Measurements from ENCODE around the gene TUBAL3.
A peak's percentile ranks its signal among the peaks of the same experiment; 100 is the strongest.

TUBAL3 gene

GRCh38 chr10:5428133-5428532 lies 23.5 kb upstream of the TUBAL3 start:
- no peak for DNase-seq (ENCODE audit: low read depth in 2 of 2)

GRCh38 chr10:5424751-5425150 lies 20.1 kb upstream of the TUBAL3 start:
- H3K4me3 ChIP-seq (replicated peaks in 1 of 2; ENCODE audit: low read depth in 2 of 2, low read length in 2 of 2), result no peak overlapping the region
- TF ChIP-seq, protein P1, sequence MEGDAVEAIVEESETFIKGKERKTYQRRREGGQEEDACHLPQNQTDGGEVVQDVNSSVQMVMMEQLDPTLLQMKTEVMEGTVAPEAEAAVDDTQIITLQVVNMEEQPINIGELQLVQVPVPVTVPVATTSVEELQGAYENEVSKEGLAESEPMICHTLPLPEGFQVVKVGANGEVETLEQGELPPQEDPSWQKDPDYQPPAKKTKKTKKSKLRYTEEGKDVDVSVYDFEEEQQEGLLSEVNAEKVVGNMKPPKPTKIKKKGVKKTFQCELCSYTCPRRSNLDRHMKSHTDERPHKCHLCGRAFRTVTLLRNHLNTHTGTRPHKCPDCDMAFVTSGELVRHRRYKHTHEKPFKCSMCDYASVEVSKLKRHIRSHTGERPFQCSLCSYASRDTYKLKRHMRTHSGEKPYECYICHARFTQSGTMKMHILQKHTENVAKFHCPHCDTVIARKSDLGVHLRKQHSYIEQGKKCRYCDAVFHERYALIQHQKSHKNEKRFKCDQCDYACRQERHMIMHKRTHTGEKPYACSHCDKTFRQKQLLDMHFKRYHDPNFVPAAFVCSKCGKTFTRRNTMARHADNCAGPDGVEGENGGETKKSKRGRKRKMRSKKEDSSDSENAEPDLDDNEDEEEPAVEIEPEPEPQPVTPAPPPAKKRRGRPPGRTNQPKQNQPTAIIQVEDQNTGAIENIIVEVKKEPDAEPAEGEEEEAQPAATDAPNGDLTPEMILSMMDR (IDR thresholded peaks at IDR 0.05; ENCODE audit: low read depth, low read length), result no peak
- DNase-seq (ENCODE audit: low read depth in 2 of 2), result no peak

More at GRCh38 chr10:5428133-5428532, 23.5 kb upstream of the TUBAL3 start:
- no peak overlapping the region for H3K4me3 ChIP-seq (replicated peaks in 1 of 2; ENCODE audit: low read depth in 2 of 2, low read length in 2 of 2)
- TF ChIP-seq, protein P1 (IDR thresholded peaks at IDR 0.05; ENCODE audit: low read depth, low read length), result no peak

GRCh38 chr10:5423771-5424170 lies 19.1 kb upstream of the TUBAL3 start:
- DNase-seq (ENCODE audit: low read depth in 2 of 2), result no peak
- no peak overlapping the region for H3K4me3 ChIP-seq (replicated peaks in 1 of 2; ENCODE audit: low read depth in 2 of 2, low read length in 2 of 2)
- TF ChIP-seq, protein P1 (IDR thresholded peaks at IDR 0.05; ENCODE audit: low read depth, low read length), result no peak

- TF ChIP-seq, protein P1 (IDR thresholded peaks at IDR 0.05; ENCODE audit: low read depth, low read length), result no peak
- DNase-seq (ENCODE audit: low read depth in 2 of 2), result peak; percentile 21 to 51
- H3K4me3 ChIP-seq (replicated peaks in 1 of 2; ENCODE audit: low read depth in 2 of 2, low read length in 2 of 2), result no peak overlapping the region
Measured at GRCh38 chr10:5419466-5420094, 15.0 kb upstream of the TUBAL3 start.

DNA sequence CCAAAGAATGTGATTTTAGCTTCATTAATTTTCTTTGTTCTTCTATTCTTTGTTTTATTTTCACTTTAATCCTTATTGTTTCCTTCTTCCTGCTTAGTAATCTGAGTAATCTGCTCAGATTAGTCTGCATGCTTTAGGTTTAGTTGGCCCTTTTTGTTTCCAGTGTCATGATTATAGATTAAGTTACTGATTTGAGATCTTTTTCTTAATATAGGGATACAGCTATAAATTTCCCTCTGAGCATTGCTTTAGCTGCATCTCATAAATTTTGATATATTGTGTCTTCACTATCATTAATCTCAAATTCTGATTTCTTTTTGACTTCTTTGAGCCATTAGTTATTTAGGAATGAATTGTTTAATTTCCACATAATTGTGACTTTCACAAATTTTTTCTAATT lies 14.0 kb upstream of the TUBAL3 start:
- TF ChIP-seq, protein P1 (IDR thresholded peaks at IDR 0.05; ENCODE audit: low read depth, low read length), result no peak
- no peak overlapping the region for H3K4me3 ChIP-seq (replicated peaks in 1 of 2; ENCODE audit: low read depth in 2 of 2, low read length in 2 of 2)
- DNase-seq (ENCODE audit: low read depth in 2 of 2), result no peak

GRCh38 chr10:5416981-5417380 lies 12.4 kb upstream of the TUBAL3 start:
- no peak overlapping the region for H3K4me3 ChIP-seq (replicated peaks in 1 of 2; ENCODE audit: low read depth in 2 of 2, low read length in 2 of 2)
- DNase-seq (ENCODE audit: low read depth in 2 of 2), result no peak
- TF ChIP-seq, protein P1 (IDR thresholded peaks at IDR 0.05; ENCODE audit: low read depth, low read length), result no peak
